Thyroid gland (tissue), 4 donors: ENCODE data around the gene FSIP1.

Experiments used
- POLR2A ChIP-seq, 2 donors: fragments of 450-650 bp; IDR thresholded peaks; one replicate each; pipeline ENCODE4 v1.6.1; 2017; ENCODE audit warnings: antibody characterized with exemption in 2 of 2, mild to moderate bottlenecking in 2 of 2, moderate library complexity in 1 of 2
- TF ChIP-seq, protein P1 (sequence below), 6 experiments: fragments of 200-600 bp in 3 of 6; fragments of 450-650 bp in 3 of 6; sonication (generic) in 3 of 6; IDR thresholded peaks; one replicate each; pipeline ENCODE4 v1.5.1; 2016 to 2019; ENCODE audit warnings: antibody characterized with exemption in 6 of 6, mild to moderate bottlenecking in 2 of 6, inconsistent platforms in 1 of 6, moderate library complexity in 1 of 6

DNA sequence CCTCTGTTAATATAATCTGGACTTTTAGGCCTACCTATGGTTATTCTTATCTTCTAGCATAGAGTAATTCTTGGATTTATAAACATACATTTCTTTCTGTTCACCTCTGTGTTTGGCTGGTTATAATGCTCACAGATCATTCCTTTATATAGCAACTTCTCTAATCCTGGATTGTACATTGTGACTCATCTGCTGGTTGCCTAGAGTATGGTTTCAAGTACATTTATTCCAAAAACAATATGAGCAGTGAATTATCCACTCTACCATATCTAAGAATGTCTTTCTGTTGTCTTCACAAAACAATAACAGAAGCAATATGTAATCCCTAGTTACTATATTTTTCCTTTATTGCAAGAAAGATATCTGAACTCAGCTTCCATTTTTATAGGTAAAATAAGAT, 35.3 kb downstream of the FSIP1 start:
- TF ChIP-seq, protein P1, sequence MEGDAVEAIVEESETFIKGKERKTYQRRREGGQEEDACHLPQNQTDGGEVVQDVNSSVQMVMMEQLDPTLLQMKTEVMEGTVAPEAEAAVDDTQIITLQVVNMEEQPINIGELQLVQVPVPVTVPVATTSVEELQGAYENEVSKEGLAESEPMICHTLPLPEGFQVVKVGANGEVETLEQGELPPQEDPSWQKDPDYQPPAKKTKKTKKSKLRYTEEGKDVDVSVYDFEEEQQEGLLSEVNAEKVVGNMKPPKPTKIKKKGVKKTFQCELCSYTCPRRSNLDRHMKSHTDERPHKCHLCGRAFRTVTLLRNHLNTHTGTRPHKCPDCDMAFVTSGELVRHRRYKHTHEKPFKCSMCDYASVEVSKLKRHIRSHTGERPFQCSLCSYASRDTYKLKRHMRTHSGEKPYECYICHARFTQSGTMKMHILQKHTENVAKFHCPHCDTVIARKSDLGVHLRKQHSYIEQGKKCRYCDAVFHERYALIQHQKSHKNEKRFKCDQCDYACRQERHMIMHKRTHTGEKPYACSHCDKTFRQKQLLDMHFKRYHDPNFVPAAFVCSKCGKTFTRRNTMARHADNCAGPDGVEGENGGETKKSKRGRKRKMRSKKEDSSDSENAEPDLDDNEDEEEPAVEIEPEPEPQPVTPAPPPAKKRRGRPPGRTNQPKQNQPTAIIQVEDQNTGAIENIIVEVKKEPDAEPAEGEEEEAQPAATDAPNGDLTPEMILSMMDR (IDR thresholded peaks at IDR 0.05) = no peak
- TF ChIP-seq POLR2A (IDR thresholded peaks at IDR 0.05) = no peak
